Spleen (tissue), 11 donors: ENCODE measurements around the gene CA12. TPM values are rescaled to one million over a fixed set of nuclear protein-coding genes. Genes with fewer than 3 reads are reported as not detected.

Source experiments
- DNase-seq: peaks from one replicate; pipeline ENCODE4 v3.0.0-alpha.2; 2020
- H3K27ac ChIP-seq, 8 donors: fragments of 200-600 bp; sonication (generic) in 7 of 8; 1 replicate in 4 of 8; 2 replicates in 4 of 8; pipeline versions ENCODE4 v1.5.0 to v1.8.0; 2016 to 2021; ENCODE audit warnings: inconsistent platforms in 4 of 8, mild to moderate bottlenecking in 4 of 8, moderate library complexity in 1 of 8
- H3K27me3 ChIP-seq, 7 donors: fragments of 200-600 bp; sonication (generic) in 6 of 7; replicated peaks in 1 of 7; 1 replicate in 4 of 7; 2 replicates in 3 of 7; pipeline versions ENCODE4 v1.5.0 to v1.8.0; 2016 to 2021; ENCODE audit warnings: inconsistent platforms in 3 of 7, mild to moderate bottlenecking in 1 of 7
- H3K36me3 ChIP-seq, 6 donors: fragments of 200-600 bp; sonication (generic) in 5 of 6; 1 replicate in 4 of 6; 2 replicates in 2 of 6; pipeline versions ENCODE4 v1.5.0 to v1.8.0; 2016 to 2021; ENCODE audit warnings: inconsistent platforms in 2 of 6
- H3K4me1 ChIP-seq, 6 donors: fragments of 200-600 bp; sonication (generic) in 5 of 6; 1 replicate in 3 of 6; 2 replicates in 3 of 6; pipeline versions ENCODE4 v1.5.0 to v1.8.0; 2016 to 2021; ENCODE audit warnings: inconsistent platforms in 3 of 6
- H3K4me3 ChIP-seq, 8 donors: fragments of 200-600 bp; sonication (generic) in 7 of 8; 1 replicate in 4 of 8; 2 replicates in 4 of 8; pipeline versions ENCODE4 v1.5.0 to v1.8.0; 2016 to 2021; ENCODE audit warnings: inconsistent platforms in 4 of 8, mild to moderate bottlenecking in 4 of 8, moderate library complexity in 2 of 8
- H3K9me3 ChIP-seq, 8 donors: fragments of 200-600 bp; sonication (generic) in 7 of 8; 1 replicate in 4 of 8; 2 replicates in 4 of 8; pipeline versions ENCODE4 v1.5.0 to v1.8.0; 2016 to 2021; ENCODE audit warnings: inconsistent platforms in 4 of 8
- POLR2A ChIP-seq, 3 donors: fragments of 450-650 bp; IDR thresholded peaks; one replicate each; pipeline ENCODE4 v1.5.1; 2017; ENCODE audit warnings: antibody characterized with exemption in 3 of 3, mild to moderate bottlenecking in 1 of 3
- POLR2AphosphoS5 ChIP-seq, 3 donors: sonication (generic); formaldehyde crosslinking; IDR thresholded peaks; one replicate each; pipeline ENCODE4 v1.5.1; 2017; ENCODE audit warnings: antibody characterized with exemption in 3 of 3
- WGBS, 5 donors: extraction: QIAGEN DNeasy Blood & Tissue Kit in 3 of 5; methylation state at CpG; one replicate each; pipeline versions ENCODE4 v1.1.5 to v1.1.7; 2013 to 2018; 5-methylcytosine and 5-hydroxymethylcytosine counted together
- intact Hi-C: fragments of 100-400 bp; cut with DNase I; formaldehyde crosslinking; loops from one replicate; pipeline ENCODE4 v1.15.0; 2023; ENCODE audit warnings: low total_unique reads
- polyA plus RNA-seq, 3 donors: library from polyadenylated mRNA; stranded (reverse); fragments of 200-250 nt; gene quantifications; one replicate each; pipeline ENCODE4 v1.2.1, GENCODE V29; 2013
- total RNA-seq, 7 donors: library from RNA; depleted of rRNA in 3 of 7; stranded (reverse); fragments of >200 nt in 3 of 7; fragmentation: NEBNext Ultra II Directional in 4 of 7; extraction: Animal tissue kit (Norgen Biotek cat#: 25700) in 4 of 7; gene quantifications; one replicate each; pipeline versions ENCODE4 v1.1.0 to v1.2.1, GENCODE V29; 2016 to 2021
- TF ChIP-seq, protein P1 (sequence below), 11 experiments: fragments of 200-600 bp in 7 of 11; fragments of 450-650 bp in 4 of 11; sonication (generic) in 4 of 11; IDR thresholded peaks in 8 of 11; conservative IDR thresholded peaks in 3 of 11; 1 replicate in 7 of 11; 2 replicates in 4 of 11; pipeline versions ENCODE4 v1.4.0 to v1.8.0; 2016 to 2021; ENCODE audit warnings: antibody characterized with exemption in 11 of 11, inconsistent platforms in 4 of 11, mild to moderate bottlenecking in 1 of 11
- donor health status: healthy with polysubstance abuse.
- donor health status: DM: no; HTN: no; CAD: no; lungs with moderate emphysema.
- donor health status: DM: no; HTN: no; CAD: no.
- donor health status: Bipolar disorder and iron deficiency.
- donor health status: healthy.
- donor health status: DM: no; HTN: no; CAD: no.
- donor health status: DM: yes; HTN: yes; CAD: no.

CA12 gene
- total and polyA plus RNA-seq, 10 donors, result 0.02 to 3.3 (median 0.42) TPM

- H3K27me3 ChIP-seq, result no peaks in the 10 kb centered on the region
- TF ChIP-seq POLR2A (IDR thresholded peaks at IDR 0.05) (peak in 1 of 3 donors; percentile 18), POLR2AphosphoS5 (IDR thresholded peaks at IDR 0.05) (peak; percentile 74 to 88 (median 86))
- TF ChIP-seq, protein P1, sequence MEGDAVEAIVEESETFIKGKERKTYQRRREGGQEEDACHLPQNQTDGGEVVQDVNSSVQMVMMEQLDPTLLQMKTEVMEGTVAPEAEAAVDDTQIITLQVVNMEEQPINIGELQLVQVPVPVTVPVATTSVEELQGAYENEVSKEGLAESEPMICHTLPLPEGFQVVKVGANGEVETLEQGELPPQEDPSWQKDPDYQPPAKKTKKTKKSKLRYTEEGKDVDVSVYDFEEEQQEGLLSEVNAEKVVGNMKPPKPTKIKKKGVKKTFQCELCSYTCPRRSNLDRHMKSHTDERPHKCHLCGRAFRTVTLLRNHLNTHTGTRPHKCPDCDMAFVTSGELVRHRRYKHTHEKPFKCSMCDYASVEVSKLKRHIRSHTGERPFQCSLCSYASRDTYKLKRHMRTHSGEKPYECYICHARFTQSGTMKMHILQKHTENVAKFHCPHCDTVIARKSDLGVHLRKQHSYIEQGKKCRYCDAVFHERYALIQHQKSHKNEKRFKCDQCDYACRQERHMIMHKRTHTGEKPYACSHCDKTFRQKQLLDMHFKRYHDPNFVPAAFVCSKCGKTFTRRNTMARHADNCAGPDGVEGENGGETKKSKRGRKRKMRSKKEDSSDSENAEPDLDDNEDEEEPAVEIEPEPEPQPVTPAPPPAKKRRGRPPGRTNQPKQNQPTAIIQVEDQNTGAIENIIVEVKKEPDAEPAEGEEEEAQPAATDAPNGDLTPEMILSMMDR (IDR thresholded peaks at IDR 0.05 in 8 of 11, conservative IDR thresholded peaks at IDR 0.05 in 3 of 11), result peak in 1 of 11 experiments; percentile 12
- H3K9me3 ChIP-seq, result no peaks in the 10 kb centered on the region
- peaks cover 0 to 63% (median 28%) of the 10 kb centered on the region in 6 donors for H3K4me1 ChIP-seq
- peak within 1 kb of the TSS; percentile 77 to 96 (median 92) for H3K27ac ChIP-seq
- peaks cover 0 to 25% (median 8%) of the 10 kb centered on the region in 6 donors for H3K36me3 ChIP-seq
- DNase-seq, result peak; percentile 96
- intact Hi-C loops, result loop anchor here (10.0 kb wide), 2 partner anchors 92 to 232 kb away; partner anchors contain the start of genes RAB8B and TPM1
- 0 to 1% (median 1%) methylated on average over 37 to 95 of the region's 102 CpGs for WGBS, 5 donors
- peak within 1 kb of the TSS; percentile 47 to 93 (median 79) for H3K4me3 ChIP-seq
Measured at GRCh38 chr15:63277038-63277892, 104.4 kb downstream of the CA12 start, which contains the start of gene APH1B. Gene APH1B, plus strand, starts transcription at chr15:63277605. Its CDS starts 19 bp downstream, at chr15:63277624.

DNA sequence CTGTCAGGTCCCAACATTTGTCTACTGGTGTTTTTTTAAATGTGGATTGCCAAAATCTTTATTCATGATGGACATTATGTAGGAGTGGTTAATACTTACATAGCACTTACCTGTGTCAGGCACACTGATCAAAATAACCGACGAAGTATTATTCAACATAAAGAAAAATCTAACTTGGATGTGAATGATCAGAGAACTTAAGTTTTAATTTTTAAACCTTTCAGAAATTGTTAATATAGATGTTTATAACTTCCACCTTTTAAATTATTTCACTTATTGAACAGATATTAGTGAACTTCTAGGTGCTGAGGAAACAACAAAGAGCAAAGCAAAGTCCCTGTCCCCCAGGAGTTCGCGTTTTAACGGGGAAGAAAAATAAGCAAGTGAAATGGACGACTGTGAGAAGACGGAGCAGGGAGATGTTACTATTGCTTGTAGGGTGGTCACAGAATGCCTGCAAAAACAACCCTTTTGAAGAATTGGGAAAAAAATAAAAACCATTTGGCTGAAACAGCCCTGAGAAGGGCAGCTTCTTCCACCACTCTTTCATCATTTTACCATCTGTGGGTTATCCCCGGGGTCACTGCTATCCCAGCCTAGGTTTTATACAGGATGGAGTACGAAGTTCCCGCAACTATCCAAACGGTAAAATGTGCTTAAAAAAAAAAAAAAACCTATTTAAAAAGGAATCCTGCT is 105.2 kb downstream of the CA12 start:
- no peak for DNase-seq
- Histone ChIP-seq H3K27me3 (no peaks in the 10 kb centered on the region), H3K9me3 (no peaks in the 10 kb centered on the region), H3K36me3 (peaks cover 0 to 25% (median 8%) of the 10 kb centered on the region in 6 donors), H3K27ac (peak overlapping the region; percentile 76 to 96 (median 92)), H3K4me1 (peaks cover 0 to 56% (median 23%) of the 10 kb centered on the region in 6 donors), H3K4me3 (peak overlapping the region; percentile 44 to 93 (median 79))
- 25 to 29% (median 28%) methylated on average over 11 of the region's 11 CpGs for WGBS, 5 donors
- no peak for TF ChIP-seq POLR2AphosphoS5 (IDR thresholded peaks at IDR 0.05)
- TF ChIP-seq, protein P1 (IDR thresholded peaks at IDR 0.05 in 8 of 11, conservative IDR thresholded peaks at IDR 0.05 in 3 of 11), result no peak
- no peak for TF ChIP-seq POLR2A (IDR thresholded peaks at IDR 0.05)
- intact Hi-C loops, result loop anchor here (10.0 kb wide), 2 partner anchors 92 to 232 kb away; partner anchors contain the start of genes RAB8B and TPM1

DNA sequence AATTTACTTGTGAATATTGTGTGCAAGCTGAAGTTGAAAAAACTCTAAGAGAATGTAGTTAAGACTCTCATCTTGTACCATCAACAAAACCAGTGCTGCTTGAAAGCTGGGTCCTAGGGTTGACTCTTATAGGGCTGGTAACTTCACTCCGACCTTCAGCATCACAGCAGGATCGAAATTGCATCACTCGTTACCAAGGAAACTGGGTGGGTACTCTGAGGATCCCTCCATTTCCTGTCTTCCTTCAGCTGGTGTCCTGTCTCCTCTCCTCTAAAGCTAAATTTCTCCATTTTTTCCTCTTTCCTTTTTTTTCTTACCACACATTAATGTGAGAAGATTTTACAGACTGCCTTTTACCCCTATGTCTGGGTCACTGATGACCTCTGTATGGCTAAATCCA is 107.2 kb downstream of the CA12 start:
- peaks cover 0 to 38% (median 21%) of the 10 kb centered on the region in 6 donors for H3K4me1 ChIP-seq
- no peak for TF ChIP-seq POLR2A (IDR thresholded peaks at IDR 0.05)
- no peak for TF ChIP-seq POLR2AphosphoS5 (IDR thresholded peaks at IDR 0.05)
- TF ChIP-seq, protein P1 (IDR thresholded peaks at IDR 0.05 in 8 of 11, conservative IDR thresholded peaks at IDR 0.05 in 3 of 11), result no peak
- H3K36me3 ChIP-seq, result peaks cover 0 to 16% (median 5%) of the 10 kb centered on the region in 6 donors
- 48 to 76% (median 58%) methylated on average over 3 of the region's 3 CpGs for WGBS, 5 donors
- H3K4me3 ChIP-seq, result no peak overlapping the region
- peak overlapping the region in 3 of 8 donors; percentile 6 to 31 (median 9) for H3K27ac ChIP-seq
- intact Hi-C loops, result loop anchor here (10.0 kb wide), 2 partner anchors 90 to 230 kb away; partner anchors contain the start of genes RAB8B and TPM1
- no peaks in the 10 kb centered on the region for H3K27me3 ChIP-seq
- H3K9me3 ChIP-seq, result no peaks in the 10 kb centered on the region
- DNase-seq, result no peak

Other genes starting within 250 kb of the CA12 start
- gene RPS27L, start 224.4 kb downstream of the CA12 start, total RNA-seq, result 10 to 100 TPM; 42.1 to 98.3 (median 64.2) TPM
- 100 to 1,000 TPM; 117 to 139 (median 125) TPM for gene RPS27L, start 224.4 kb downstream of the CA12 start, polyA plus RNA-seq
- gene RAB8B, start 192.2 kb downstream of the CA12 start, total RNA-seq, result 10 to 100 TPM; 63.4 to 96.4 (median 67.7) TPM
- gene RAB8B, start 192.2 kb downstream of the CA12 start, polyA plus RNA-seq, result 10 to 100 TPM; 18.9 to 24.1 (median 22.8) TPM
- 10 to 100 TPM; 27.2 to 51.5 (median 35.1) TPM for gene APH1B, start 104.2 kb downstream of the CA12 start, total RNA-seq
- 10 to 100 TPM in 1 of 3 donors, 1 to 10 TPM in 2; 8.7 to 10.0 (median 9.0) TPM for gene APH1B, start 104.2 kb downstream of the CA12 start, polyA plus RNA-seq
- 100 to 1,000 TPM in 4 of 7 donors, 10 to 100 TPM in 3; 82.0 to 136 (median 112) TPM for gene USP3, start 122.7 kb upstream of the CA12 start, total RNA-seq
- 10 to 100 TPM; 29.5 to 48.4 (median 38.4) TPM for gene USP3, start 122.7 kb upstream of the CA12 start, polyA plus RNA-seq
- gene FBXL22, start 215.5 kb upstream of the CA12 start, total RNA-seq, result 1 to 10 TPM in 2 of 7 donors, under 1 TPM in 5; 0.13 to 1.7 (median 0.89) TPM
- 1 to 10 TPM in 2 of 3 donors, under 1 TPM in 1; 0.37 to 1.2 (median 1.0) TPM for gene FBXL22, start 215.5 kb upstream of the CA12 start, polyA plus RNA-seq